ENCODE results near the gene PLB1. TPM values are rescaled to one million over a fixed set of nuclear protein-coding genes. Genes with fewer than 3 reads are reported as not detected.

The PLB1 gene
- polyA plus RNA-seq, 3 donors: 1.4 to 1.5 (median 1.5) TPM

DNA sequence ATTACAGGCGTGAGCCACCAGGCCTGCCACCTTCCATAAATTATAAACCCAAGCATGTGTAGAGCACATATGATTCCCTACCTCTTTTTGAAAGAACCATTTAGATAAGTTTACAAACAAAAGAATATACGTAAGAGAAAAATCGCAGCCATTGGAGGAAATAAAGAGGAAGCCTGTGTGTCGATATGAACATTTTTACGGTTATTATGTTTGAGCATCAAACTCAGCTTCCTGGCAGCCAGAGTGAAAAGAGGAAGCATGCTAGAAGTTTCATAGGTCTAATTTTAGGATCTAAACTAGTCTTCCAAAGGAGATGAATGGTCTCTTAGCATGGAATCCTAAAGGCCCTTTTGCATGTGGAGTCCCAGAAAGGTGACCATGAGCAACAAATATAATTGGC, 104.3 kb downstream of the PLB1 start:
- DNase-seq (ENCODE audit: extremely low read depth in 1 of 11, low read depth in 9 of 11, low spot score in 4 of 11): no peak

DNA sequence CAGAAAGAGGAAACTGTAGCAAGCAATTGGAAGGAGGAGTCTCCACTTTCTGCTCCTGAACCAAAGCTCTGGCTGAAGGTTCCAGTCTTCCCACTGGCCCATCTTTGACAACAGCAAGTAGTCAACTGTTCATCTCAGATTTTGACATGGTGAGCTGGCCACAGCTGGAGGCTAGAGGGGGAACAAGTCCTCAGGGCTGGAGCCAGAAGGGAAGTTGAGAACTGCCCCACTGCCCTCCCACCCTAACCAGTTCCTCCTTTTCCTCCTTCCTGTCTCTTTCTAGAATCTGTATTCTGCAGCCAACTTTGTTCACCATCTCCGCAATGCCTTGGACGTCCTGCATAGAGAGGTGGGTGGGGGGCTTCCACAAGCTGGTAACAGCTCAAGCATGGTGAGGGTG, 105.8 kb downstream of the PLB1 start:
- DNase-seq (ENCODE audit: extremely low read depth in 1 of 11, low read depth in 9 of 11, low spot score in 4 of 11): no peak

DNA sequence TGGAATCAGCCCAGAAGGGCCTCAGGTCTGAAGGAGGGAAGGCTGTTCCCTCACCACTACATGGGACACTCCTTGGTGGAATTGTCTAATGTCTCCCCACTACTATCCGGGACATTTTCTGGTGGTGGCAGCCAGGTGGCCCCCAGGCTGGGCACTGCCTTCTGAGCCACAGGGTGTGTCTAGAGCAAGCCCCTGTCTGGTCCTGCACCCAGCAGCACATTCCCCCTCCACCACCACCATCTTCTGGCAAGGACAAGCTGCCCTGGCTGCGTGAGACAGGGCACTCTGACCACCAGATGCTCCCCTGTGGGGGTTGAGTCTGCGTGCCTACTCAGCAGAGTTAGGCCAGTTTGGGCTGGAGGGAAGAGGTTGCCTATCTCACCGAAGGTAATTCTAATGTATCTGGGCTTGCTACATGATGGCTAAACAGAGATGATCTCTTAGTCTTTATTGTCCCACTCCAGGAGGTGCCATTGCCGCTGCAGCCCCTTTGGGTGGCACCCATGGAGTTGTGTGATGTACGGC, 106.3 kb downstream of the PLB1 start:
- no peak for DNase-seq (ENCODE audit: extremely low read depth in 1 of 11, low read depth in 9 of 11, low spot score in 4 of 11)

DNA sequence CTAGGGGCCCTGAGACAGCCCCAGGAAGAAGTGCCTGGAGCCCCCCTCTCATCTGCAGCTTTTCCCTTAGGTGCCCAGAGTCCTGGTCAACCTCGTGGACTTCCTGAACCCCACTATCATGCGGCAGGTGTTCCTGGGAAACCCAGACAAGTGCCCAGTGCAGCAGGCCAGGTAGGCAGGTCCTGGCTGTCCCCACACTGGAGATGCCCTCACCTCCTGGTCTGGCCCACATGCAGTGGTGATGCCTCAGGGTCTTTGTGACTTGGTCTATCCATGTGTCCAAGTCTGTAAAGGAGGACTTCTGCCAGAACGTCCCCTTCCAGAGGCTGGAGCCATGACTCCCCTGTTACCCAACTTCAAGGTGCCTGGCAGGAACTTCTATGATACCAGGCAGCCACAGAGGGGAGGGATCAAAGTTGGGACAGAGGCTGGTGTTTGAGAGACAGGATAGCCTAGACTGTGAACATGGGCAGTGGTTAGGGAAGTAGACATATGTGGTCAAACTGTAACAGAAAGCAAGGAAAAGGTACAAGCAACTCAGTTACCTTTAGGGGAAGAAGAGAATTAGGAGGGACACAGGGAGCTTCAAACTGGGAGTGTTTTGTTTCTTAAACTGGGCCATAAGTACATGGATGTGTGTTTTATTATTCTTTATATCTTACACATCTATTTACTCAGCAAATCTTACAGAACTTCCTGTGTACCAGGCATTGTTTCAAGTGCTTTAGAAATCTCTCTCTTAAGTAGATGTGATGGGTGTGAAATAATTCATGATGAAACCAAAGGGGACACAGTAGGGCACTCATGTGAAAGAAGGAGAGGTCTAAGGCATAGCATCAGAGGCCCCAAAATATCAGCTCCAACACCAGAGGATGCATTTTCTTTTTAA, 107.1 kb downstream of the PLB1 start:
- DNase-seq (ENCODE audit: extremely low read depth in 1 of 11, low read depth in 9 of 11, low spot score in 4 of 11): no peak

DNA sequence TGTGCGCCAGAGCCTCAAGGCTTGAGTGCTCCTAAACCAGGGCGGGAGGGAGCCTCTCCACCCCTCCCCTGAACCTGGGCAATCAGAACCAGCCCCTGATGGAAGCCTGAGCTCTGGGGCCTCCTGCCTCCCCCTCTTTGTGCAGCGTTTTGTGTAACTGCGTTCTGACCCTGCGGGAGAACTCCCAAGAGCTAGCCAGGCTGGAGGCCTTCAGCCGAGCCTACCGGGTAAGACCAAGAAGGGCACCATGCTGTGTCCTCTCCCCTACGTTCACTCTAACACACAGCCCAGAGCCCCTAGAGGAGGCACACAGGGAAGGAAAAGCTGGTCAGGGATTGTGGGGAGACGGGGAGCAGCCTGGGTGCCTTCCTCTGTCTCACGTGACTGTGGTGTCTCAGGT, 108.0 kb downstream of the PLB1 start:
- no peak for DNase-seq (ENCODE audit: extremely low read depth in 1 of 11, low read depth in 9 of 11, low spot score in 4 of 11)

DNA sequence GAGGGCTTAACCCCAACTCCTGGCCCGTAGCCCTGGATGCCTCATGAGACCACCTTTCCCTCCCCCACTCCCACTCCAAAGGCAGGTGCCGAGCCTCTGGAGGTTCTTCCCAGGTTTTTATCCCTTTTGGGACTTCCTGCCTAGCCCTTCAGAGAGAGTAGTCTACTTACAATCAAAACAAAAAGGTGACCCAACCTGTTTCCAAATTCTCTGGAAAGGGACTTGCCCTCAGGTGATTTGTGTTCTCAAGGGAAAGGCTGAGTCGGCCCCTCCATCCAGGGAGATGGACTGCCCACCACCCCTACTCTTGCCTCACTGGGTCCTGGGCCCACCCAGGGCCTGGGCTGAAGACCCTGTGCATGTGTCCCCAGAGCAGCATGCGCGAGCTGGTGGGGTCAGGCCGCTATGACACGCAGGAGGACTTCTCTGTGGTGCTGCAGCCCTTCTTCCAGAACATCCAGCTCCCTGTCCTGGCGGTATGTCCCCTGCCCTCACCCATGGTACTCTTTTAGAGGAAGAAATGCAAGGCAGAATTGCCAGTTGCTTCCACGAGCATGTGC, 108.5 kb downstream of the PLB1 start:
- no peak for DNase-seq (ENCODE audit: extremely low read depth in 1 of 11, low read depth in 9 of 11, low spot score in 4 of 11)

DNA sequence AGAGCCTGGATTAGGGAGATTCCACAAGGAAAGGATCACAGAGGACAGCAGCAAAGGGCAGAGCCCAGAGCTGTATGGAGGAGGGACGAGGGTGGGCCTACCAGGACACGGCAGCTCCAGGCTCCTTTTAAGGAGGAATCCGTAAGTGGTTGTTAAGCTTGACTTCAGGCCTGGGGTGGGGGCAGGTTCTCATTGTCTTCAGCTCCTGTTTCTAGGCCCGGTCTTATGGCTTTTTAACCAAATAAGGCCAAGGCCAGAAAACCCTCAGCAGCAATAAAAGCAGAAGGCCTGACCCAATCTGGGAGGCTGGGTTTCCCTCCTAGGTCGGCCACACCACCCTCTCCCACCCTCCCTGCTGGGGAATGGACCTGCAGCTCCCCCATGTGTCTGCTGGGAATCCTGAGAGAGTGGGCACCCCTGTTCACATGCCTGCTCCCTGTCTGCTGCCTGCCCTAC, 111.2 kb downstream of the PLB1 start:
- DNase-seq (ENCODE audit: extremely low read depth in 1 of 11, low read depth in 9 of 11, low spot score in 4 of 11): no peak

DNA sequence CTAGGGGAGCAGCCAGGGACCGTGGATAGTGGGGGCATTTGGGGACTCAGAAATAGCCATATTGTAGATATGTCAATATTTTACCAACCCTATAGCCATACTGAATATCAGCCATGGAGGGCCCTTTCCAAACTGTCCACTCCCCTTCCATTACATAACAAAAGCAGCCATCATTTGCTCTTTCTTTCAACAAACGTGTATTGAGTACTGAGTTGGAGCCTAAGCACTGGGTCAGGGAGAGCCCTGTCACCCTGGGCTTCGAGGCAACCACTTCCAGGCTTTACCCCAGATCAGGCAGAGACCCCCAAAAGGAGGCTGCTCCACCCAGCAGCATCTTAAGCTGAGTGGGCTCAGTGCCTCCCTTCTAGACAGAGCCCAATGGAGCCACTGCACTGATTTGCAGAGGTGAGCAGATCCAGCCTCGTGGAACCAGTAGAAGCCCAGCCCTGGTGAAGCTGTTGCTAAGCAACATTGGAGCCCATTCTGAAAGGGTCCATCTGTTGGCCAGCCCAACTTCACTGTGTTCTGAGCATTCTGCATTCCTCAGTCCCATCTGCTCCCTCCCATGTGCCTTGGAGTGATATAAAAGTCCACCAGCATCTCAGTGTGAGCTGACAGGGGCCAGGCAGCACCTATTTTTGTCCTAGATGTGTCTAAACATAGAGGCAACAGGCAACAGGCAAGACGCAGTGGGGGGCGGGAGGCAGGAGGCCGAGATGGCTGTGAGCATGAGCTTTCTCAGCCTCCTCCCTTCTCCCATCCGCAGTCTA, 112.1 kb downstream of the PLB1 start:
- DNase-seq (ENCODE audit: extremely low read depth in 1 of 11, low read depth in 9 of 11, low spot score in 4 of 11): no peak

DNA sequence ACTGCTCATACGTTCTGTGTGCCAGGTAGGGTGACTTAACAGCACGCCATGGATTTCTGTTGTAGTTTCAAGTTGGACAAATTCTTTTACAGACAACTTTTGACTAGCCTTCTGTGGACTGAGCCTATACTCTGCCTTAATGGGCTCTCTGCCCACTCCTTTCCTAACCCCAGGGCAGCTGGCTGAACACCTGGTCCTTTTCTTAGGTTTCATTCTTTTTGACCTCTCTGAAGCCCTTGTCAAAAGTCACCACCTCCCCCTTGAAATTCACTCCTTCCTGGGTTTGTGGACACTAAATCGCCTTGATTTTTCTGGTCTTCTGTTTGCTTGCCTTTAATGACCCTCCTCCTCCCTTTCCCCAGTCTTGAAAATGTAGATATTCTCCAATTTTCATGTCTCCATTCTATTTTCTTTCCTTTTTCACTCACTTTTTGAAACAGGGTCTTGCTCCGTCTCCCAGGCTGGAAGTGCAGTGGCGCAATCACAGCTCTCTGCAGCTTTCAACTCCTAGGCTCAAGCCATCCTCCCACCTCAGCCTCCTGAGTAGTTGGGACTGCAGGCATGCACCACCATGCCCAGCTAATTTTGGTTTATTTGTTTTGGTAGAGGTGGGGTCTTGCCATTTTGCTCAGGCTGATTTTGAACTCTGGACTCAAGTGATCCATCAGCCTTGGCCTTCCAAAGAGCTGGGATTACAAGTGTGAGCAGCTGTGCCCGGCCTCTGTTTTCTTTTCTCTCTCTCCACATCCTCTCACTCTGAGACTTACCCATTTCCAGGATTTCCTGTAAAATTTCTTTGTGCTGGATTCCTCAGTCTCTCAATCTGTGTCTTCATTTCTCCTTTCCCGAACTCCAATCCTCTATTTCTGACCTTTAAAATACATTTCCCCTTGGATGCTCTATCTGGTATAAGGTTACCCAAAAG, 112.9 kb downstream of the PLB1 start:
- no peak for DNase-seq (ENCODE audit: extremely low read depth in 1 of 11, low read depth in 9 of 11, low spot score in 4 of 11)

DNA sequence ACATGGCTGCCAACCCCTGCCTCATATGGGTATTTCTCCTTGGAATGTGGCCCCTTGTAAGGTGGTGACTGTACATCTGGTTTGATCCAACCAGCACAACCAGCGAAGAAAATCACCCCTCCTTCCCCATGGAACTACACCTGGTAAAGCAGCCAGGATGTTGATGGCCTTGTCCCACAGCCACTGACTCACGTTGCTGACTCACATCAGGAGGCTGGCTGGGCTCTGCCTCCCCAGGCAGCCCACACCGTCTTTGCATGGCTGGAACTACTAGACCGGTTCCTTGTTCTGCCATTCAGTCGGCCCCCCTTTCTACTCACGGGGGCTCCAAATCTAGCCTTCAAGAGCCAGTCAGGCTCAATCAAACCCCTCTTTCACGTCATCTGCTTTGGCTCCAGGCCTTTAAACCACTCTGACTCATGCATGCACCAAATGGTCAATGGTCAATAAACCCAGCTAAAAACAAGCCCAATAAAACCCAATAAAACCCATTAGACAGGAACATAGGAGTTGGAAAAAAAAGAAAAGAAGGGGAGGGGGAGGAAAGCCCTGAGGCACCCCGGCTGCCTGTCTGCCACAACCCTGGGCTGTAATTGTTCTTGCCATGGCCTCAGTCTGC, 114.8 kb downstream of the PLB1 start:
- DNase-seq (ENCODE audit: extremely low read depth in 1 of 11, low read depth in 9 of 11, low spot score in 4 of 11): peak in 1 of 11 donors; percentile 49

DNA sequence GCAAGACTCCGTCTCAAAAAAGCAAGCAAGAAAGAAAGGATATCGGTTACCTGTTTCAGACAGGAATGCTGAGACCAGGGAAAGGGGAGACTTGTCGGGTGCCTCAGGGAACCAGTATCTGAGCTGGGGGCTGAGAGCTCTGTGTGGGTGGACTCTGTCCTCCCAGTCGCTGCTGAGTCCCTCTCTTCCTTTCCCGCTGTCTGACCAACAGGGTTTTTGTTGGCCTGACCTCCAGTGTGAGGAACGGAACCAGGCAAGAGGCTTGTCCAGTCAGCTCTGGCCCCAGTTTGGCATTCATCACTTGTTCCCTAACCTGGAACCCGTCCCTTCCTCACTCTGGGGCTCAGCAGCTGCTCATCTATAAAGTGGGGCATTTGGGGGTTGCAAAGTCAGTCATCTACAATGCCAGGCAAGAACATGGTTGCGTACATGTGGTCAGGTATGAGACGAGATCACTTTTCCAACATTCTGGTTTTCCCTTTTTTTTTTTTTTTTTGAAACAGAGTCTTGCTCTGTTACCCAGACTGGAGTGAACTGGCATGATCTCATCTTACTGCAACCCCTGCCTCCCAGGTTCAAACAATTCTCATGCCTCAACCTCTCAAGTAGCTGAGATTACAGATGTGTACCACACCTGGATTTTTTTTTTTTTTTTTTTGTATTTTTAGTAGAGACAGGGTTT, 116.4 kb downstream of the PLB1 start:
- no peak for DNase-seq (ENCODE audit: extremely low read depth in 1 of 11, low read depth in 9 of 11, low spot score in 4 of 11)

DNA sequence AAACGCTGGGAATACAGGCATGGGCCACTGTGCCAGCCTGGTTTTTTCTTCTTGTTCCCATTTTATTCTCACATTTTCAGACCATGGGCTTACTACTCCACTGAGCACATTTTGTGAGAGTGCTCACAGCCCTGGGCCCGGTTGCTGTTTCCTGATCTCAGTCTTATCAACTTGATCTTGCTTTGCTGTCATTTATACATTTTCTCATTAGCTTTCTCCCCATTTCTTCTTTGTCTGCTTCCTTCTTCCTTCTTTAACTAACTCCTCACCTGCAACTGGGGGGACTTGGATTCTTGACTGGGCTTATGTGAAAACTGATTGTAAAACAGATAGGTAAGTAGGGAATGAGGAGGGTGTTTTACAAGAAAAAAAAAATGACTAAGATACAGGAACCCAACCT, 117.3 kb downstream of the PLB1 start:
- DNase-seq (ENCODE audit: extremely low read depth in 1 of 11, low read depth in 9 of 11, low spot score in 4 of 11): no peak

DNA sequence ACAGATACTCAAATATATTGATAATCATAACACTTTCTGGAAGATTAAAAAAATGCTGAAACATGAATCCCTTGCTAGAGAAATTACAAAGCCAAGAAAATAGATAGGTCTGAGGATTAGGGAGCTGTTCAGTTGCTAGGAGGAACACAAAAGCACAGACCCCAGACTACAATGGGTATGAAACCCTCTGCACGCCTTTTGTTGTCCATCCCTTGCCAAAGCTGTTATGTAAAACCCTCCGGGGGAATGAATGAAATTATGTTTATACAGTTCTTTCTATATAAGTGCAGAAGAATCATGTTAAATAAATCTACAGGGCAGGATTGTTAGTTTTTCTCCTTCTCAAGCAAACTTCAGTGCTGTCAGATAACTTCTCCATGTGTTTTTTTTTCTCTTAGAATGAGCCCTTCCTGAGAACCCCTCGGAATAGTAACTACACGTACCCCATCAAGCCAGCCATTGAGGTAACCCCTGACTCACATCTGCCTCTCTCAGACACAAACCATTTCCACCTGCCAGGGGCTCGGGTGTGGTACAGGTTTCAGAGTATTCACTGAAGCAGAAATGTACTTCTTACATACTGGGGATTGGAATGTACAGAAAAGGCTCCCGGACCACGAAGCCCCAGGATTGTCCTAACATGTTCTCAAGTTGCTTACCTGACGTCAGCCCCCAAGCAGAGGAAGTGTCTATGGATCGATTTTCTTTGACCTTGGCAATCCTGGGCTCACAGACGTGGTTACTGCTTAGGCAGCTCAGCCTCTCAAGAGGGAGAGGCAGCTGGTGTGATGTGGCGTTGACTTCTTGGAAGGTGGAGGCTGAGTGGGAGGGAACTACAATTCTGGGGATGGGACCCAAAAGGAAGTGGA, 118.0 kb downstream of the PLB1 start:
- DNase-seq (ENCODE audit: extremely low read depth in 1 of 11, low read depth in 9 of 11, low spot score in 4 of 11): peak in 1 of 11 donors; percentile 78

DNA sequence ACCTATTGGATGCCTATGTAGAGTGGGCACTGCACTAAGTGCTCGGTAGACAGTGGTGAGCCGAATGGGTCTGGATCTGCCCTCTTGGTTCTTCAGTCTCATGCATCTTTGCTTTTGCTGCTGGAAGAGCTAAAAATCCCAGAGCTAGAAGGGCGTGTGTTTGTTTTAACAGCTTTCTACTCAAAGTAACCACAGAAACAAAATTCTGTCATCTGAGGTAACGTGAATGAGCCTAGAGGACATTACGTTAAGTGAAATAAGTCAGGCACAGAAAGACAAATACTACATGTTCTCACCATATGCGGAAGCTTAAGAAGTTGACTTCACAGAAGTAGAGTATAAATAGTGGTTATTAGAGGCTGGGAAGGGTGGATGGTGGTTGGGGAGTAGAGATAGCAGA, 119.8 kb downstream of the PLB1 start:
- DNase-seq (ENCODE audit: extremely low read depth in 1 of 11, low read depth in 9 of 11, low spot score in 4 of 11): no peak

DNA sequence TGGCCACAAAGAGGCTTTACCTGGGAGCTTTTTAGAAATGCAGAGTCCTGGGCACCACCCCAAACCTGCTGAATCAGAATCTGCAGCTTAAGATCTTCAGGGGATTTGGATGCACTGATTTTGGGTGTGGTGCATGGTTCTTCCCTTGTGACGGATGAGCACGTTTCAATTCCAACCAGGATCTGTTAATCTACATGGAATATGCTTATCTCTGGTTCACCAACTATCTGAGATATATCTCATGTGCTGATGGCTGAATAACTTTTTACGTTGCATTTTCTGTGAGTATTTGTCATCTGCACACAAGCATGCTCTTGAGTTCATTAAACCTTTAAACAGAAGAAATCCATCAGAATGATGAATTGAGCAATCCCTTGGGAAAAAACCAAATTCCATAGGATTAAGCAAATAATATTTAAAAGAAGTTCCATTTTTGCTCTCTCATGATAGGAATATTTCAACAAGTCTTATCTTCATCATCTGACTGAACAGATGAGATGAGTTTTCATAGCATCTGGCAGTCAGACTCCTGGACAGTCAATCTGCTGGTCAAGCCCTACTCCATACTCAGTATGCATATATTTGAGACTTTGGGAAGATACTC, 120.6 kb downstream of the PLB1 start:
- DNase-seq (ENCODE audit: extremely low read depth in 1 of 11, low read depth in 9 of 11, low spot score in 4 of 11): no peak

DNA sequence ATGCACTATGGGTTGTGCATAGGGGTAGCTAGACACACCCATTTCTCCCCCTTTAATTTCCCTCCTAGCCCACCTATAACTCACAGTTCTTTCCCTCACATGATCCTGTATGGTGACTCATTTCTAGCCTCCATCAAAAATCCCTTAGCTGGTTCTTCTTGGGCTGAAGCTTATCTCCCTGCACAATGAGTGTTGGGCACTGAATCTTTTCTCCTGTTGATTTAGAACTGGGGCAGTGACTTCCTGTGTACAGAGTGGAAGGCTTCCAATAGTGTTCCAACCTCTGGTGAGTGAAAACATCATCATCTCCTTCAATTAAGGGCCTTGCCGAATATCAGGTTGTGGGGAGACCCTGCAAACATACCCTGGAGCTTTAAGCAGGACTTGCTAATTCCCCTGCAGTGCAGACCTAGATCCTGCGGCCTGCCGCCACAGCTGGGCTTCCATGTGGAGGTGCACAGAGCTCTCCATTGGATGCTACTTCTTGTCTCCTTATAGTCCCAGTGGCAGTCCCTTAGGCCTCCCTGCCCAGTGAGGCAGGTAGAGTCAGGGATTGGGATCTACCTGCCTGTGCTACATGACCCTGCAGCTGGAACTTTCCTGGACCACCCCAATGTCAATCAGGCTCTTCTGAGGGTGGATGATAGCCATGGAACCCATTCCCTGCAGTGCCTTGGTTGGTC, 121.8 kb downstream of the PLB1 start:
- DNase-seq (ENCODE audit: extremely low read depth in 1 of 11, low read depth in 9 of 11, low spot score in 4 of 11): no peak
